Activated B cell treated with CpG ODN at 0.5 μM for 24 hours (primary cell): ENCODE results near the gene CCDC92B. TPM values are rescaled to one million over a fixed set of nuclear protein-coding genes. Genes with fewer than 3 reads are reported as not detected.
A peak's percentile ranks its signal among the peaks of the same experiment; 100 is the strongest.

ENCODE experiments used
- ATAC-seq: fragments of 200-7000 bp; cut with Tn5 transposase; one replicate; pipeline ENCODE4 v1.10.0; 2021; ENCODE audit warnings: low read depth, mild to moderate bottlenecking, moderate library complexity
- CTCF ChIA-PET: fragments of 350-600 bp; sonication (Branson Sonifier 250); formaldehyde crosslinking; loops from one replicate; lab custom pipeline; 2021; ENCODE audit warnings: antibody characterized with exemption; lab: Charles Lee
- POLR2A ChIA-PET: fragments of 350-600 bp; sonication (Branson Sonifier 250); formaldehyde crosslinking; loops from one replicate; lab custom pipeline; 2021; ENCODE audit warnings: antibody characterized with exemption; lab: Charles Lee
- DNase-seq: peaks from one replicate; pipeline ENCODE4 v3.0.0; 2022
- H3K27ac Mint-ChIP-seq: one replicate; pipeline ENCODE4 v1.8.0; 2020; ENCODE audit warnings: mixed read lengths
- H3K27me3 Mint-ChIP-seq: one replicate; pipeline ENCODE4 v1.8.0; 2021; ENCODE audit warnings: mixed read lengths
- H3K36me3 Mint-ChIP-seq: one replicate; pipeline ENCODE4 v1.8.0; 2021; ENCODE audit warnings: low read depth, mixed read lengths
- H3K4me1 Mint-ChIP-seq: one replicate; pipeline ENCODE4 v1.8.0; 2021; ENCODE audit warnings: mixed read lengths
- H3K4me3 Mint-ChIP-seq: one replicate; pipeline ENCODE4 v1.8.0; 2020; ENCODE audit warnings: mild to moderate bottlenecking, mixed read lengths
- H3K9me3 Mint-ChIP-seq: one replicate; pipeline ENCODE4 v1.8.0; 2020; ENCODE audit warnings: mixed read lengths
- intact Hi-C: fragments of 100-400 bp; cut with micrococcal nuclease; formaldehyde crosslinking; loops from one replicate; pipeline ENCODE4 v1.15.1; 2024
- total RNA-seq: library from RNA; stranded (reverse); gene quantifications from 2 replicates; pipeline ENCODE4 v1.2.3, GENCODE V29; 2022
- TF ChIP-seq, protein P1 (sequence below): fragments of 200-600 bp; IDR thresholded peaks from one replicate; pipeline ENCODE4 v1.8.0; 2022; ENCODE audit warnings: antibody characterized with exemption, mild to moderate bottlenecking

Gene CCDC92B
- total RNA-seq, 1 donor from 2014 or later: not detected

GRCh38 chr17:2777242-2777867, 27.9 kb upstream of the CCDC92B start:
- Mint-ChIP-seq H3K27me3 (peaks cover 40% of the 10 kb centered on the region), H3K4me1 (peaks cover 7% of the 10 kb centered on the region), H3K9me3 (no peaks in the 10 kb centered on the region), H3K27ac (no peak overlapping the region), H3K36me3 (no peaks in the 10 kb centered on the region), H3K4me3 (peak overlapping the region; percentile 62)
- TF ChIP-seq, protein P1, sequence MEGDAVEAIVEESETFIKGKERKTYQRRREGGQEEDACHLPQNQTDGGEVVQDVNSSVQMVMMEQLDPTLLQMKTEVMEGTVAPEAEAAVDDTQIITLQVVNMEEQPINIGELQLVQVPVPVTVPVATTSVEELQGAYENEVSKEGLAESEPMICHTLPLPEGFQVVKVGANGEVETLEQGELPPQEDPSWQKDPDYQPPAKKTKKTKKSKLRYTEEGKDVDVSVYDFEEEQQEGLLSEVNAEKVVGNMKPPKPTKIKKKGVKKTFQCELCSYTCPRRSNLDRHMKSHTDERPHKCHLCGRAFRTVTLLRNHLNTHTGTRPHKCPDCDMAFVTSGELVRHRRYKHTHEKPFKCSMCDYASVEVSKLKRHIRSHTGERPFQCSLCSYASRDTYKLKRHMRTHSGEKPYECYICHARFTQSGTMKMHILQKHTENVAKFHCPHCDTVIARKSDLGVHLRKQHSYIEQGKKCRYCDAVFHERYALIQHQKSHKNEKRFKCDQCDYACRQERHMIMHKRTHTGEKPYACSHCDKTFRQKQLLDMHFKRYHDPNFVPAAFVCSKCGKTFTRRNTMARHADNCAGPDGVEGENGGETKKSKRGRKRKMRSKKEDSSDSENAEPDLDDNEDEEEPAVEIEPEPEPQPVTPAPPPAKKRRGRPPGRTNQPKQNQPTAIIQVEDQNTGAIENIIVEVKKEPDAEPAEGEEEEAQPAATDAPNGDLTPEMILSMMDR: no peak
- ChIA-PET CTCF (interaction anchor here (1.0 kb wide), 1 partner anchor 153 kb away, joined by 4 read pairs; no protein-coding TSS in a partner anchor), POLR2A (interaction anchor here (0.6 kb wide), 1 partner anchor 14 kb away, joined by 3 read pairs; no protein-coding TSS in a partner anchor)
- ATAC-seq (no peak), DNase-seq (no peak)
- intact Hi-C loops: no loop called here

DNA sequence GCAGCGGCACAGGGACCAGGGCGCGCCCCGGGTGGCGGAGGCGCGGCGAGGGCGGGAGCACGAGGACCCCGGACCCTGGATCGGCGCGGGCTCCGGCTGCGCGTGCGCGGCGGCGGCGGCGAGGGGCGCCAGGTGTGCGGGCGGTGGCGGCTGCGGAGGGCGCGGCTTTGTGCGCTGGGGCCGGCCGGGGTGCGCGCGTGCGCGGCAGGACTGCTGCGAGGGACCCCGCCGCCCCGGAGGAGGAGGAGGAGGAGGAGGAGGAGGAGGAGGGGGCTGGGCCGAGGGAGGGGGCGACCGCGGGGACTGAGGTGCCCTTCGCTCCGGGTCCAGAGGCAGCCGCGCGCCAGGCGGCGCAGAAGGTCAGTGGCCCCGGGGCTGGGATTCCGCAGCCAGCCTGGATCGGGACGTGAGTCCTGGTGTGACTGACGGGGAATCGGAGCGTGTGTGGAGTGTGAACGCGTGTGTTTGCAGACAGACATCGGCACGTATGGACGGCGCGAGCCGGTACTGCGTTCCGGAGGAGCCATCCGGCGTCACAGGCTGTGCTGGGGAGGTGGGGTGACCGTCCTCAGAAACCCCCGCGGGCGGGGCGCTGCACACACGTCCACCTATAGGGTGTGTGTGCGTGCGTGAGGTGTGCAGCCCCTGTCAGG, 27.3 kb upstream of the CCDC92B start:
- Mint-ChIP-seq H3K27me3 (peaks cover 40% of the 10 kb centered on the region), H3K27ac (no peak overlapping the region), H3K9me3 (no peaks in the 10 kb centered on the region), H3K4me3 (peak overlapping the region; percentile 62), H3K36me3 (no peaks in the 10 kb centered on the region), H3K4me1 (peaks cover 7% of the 10 kb centered on the region)
- TF ChIP-seq, protein P1: no peak
- ATAC-seq (peak; percentile 25), DNase-seq (no peak)
- ChIA-PET CTCF (no interaction called here), POLR2A (no interaction called here)
- intact Hi-C loops: no loop called here

- ChIA-PET POLR2A (no interaction called here), CTCF (no interaction called here)
These were observed 25.8 kb upstream of the CCDC92B start for GRCh38 chr17:2775206-2775605.

GRCh38 chr17:2770129-2770528, 20.7 kb upstream of the CCDC92B start:
- H3K27me3 Mint-ChIP-seq: peaks cover 25% of the 10 kb centered on the region
- intact Hi-C loops: no loop called here
- H3K4me3 Mint-ChIP-seq: no peak overlapping the region
- TF ChIP-seq, protein P1: no peak
- H3K4me1 Mint-ChIP-seq: no peaks in the 10 kb centered on the region
- no peak for ATAC-seq
- H3K36me3 Mint-ChIP-seq: no peaks in the 10 kb centered on the region
- no peak for DNase-seq
- no peak overlapping the region for H3K27ac Mint-ChIP-seq
- H3K9me3 Mint-ChIP-seq: no peaks in the 10 kb centered on the region
- CTCF ChIA-PET: interaction anchor here (0.6 kb wide), 1 partner anchor 538 kb away, joined by 3 read pairs; no protein-coding TSS in a partner anchor
- POLR2A ChIA-PET: interaction anchor here (0.7 kb wide), 2 partner anchors 33 to 654 kb away, joined by 3 to 4 read pairs; no protein-coding TSS in a partner anchor

More at GRCh38 chr17:2775206-2775605, 25.8 kb upstream of the CCDC92B start:
- ATAC-seq (no peak), DNase-seq (no peak)
- no peaks in the 10 kb centered on the region for H3K9me3 Mint-ChIP-seq
- TF ChIP-seq, protein P1: no peak
- H3K4me3 Mint-ChIP-seq: no peak overlapping the region
- no peaks in the 10 kb centered on the region for H3K36me3 Mint-ChIP-seq
- no peak overlapping the region for H3K27ac Mint-ChIP-seq
- peaks cover 40% of the 10 kb centered on the region for H3K27me3 Mint-ChIP-seq
- intact Hi-C loops: no loop called here
- peaks cover 7% of the 10 kb centered on the region for H3K4me1 Mint-ChIP-seq

GRCh38 chr17:2758870-2759269, 9.4 kb upstream of the CCDC92B start:
- no peak overlapping the region for H3K4me3 Mint-ChIP-seq
- ChIA-PET POLR2A (no interaction called here), CTCF (no interaction called here)

More at GRCh38 chr17:2758870-2759269, 9.4 kb upstream of the CCDC92B start:
- ATAC-seq (no peak), DNase-seq (no peak)
- H3K4me1 Mint-ChIP-seq: peaks cover 1% of the 10 kb centered on the region
- no peaks in the 10 kb centered on the region for H3K36me3 Mint-ChIP-seq
- TF ChIP-seq, protein P1: no peak
- H3K9me3 Mint-ChIP-seq: no peaks in the 10 kb centered on the region
- intact Hi-C loops: no loop called here
- no peak overlapping the region for H3K27ac Mint-ChIP-seq
- peaks cover 38% of the 10 kb centered on the region for H3K27me3 Mint-ChIP-seq
